Measurements from ENCODE around the gene ARPC5L. TPM values are rescaled to one million over a fixed set of nuclear protein-coding genes. Genes with fewer than 3 reads are reported as not detected.
"Not testable (repeated sequence)": the region's sequence is repeated elsewhere in the genome, so short reads cannot be mapped to it uniquely, and the experiment has no call there.

The ARPC5L gene
- total RNA-seq, 1 donor from 2014 or later = 36.6 TPM

DNA sequence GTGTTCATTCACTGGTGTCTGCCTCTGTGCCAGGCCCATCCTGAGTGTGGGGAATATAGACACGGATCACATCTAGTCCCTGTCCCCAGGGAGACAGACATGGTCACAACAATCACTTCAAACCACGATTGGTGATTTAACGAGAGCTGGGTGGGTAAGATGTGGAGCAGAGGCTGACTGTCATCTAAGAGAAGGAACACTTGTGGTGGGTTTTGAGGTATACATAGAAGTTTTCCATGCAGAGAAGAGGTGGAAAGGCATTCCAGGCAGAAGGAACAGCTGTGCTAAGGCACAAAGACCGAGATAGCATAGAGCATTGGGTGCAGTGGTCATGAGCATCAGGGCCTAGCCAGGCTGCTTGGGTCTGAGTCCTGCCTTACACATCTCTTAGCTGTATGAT, 31.3 kb upstream of the ARPC5L start:
- Mint-ChIP-seq H3K9me3 (ENCODE audit: low read depth) (peaks cover 4% of the 10 kb centered on the region), H3K36me3 (ENCODE audit: insufficient read depth) (no peaks in the 10 kb centered on the region), H3K27me3 (no peaks in the 10 kb centered on the region), H3K27ac (no peak overlapping the region), H3K4me3 (ENCODE audit: low read depth) (no peak overlapping the region), H3K4me1 (ENCODE audit: low read depth) (no peaks in the 10 kb centered on the region)
- TF ChIP-seq, protein P1, sequence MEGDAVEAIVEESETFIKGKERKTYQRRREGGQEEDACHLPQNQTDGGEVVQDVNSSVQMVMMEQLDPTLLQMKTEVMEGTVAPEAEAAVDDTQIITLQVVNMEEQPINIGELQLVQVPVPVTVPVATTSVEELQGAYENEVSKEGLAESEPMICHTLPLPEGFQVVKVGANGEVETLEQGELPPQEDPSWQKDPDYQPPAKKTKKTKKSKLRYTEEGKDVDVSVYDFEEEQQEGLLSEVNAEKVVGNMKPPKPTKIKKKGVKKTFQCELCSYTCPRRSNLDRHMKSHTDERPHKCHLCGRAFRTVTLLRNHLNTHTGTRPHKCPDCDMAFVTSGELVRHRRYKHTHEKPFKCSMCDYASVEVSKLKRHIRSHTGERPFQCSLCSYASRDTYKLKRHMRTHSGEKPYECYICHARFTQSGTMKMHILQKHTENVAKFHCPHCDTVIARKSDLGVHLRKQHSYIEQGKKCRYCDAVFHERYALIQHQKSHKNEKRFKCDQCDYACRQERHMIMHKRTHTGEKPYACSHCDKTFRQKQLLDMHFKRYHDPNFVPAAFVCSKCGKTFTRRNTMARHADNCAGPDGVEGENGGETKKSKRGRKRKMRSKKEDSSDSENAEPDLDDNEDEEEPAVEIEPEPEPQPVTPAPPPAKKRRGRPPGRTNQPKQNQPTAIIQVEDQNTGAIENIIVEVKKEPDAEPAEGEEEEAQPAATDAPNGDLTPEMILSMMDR (IDR thresholded peaks at IDR 0.05; ENCODE audit: unreplicated experiment) = no peak
- no peak for DNase-seq (ENCODE audit: low spot score, unreplicated experiment)

DNA sequence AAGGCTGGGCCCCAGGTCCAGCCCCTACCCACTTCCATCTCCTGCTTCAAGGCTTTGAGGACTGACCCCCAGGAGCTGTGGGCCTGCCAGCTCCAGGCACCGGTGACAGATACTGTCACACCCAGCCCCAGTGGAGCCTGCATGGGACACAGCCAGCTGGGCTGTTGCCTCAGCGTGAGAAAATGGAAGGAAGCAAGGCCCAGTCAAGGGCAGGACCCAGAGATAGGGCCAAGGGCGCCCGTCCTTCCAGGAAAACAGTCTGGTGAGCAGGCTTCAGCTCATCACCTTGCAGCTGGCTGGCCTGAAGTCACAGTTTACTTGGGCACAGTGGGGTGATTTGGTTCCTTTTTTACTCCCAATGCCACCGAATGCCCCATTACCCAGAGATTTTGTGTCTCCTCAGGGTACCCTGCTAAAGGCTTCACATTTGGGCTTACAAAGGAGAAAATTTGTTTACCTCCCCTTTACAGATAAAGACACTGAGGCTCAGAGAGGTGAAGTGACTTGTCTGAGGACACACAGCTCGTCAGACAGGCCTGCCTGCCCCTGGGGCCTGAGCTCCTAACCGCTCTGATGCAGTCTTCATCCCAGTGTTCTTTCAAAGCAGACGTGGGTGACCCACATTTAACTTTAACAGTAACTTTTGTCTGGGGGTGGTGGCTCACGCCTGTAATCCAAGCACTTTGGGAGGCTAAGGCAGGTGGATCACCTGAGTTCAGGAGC, 30.1 kb upstream of the ARPC5L start:
- H3K4me3 Mint-ChIP-seq (ENCODE audit: low read depth) = no peak overlapping the region
- H3K36me3 Mint-ChIP-seq (ENCODE audit: insufficient read depth) = no peaks in the 10 kb centered on the region
- no peak for DNase-seq (ENCODE audit: low spot score, unreplicated experiment)
- H3K27me3 Mint-ChIP-seq = no peaks in the 10 kb centered on the region
- H3K4me1 Mint-ChIP-seq (ENCODE audit: low read depth) = no peaks in the 10 kb centered on the region
- H3K9me3 Mint-ChIP-seq (ENCODE audit: low read depth) = no peaks in the 10 kb centered on the region
- H3K27ac Mint-ChIP-seq = no peak overlapping the region
- TF ChIP-seq, protein P1 (IDR thresholded peaks at IDR 0.05; ENCODE audit: unreplicated experiment) = no peak

DNA sequence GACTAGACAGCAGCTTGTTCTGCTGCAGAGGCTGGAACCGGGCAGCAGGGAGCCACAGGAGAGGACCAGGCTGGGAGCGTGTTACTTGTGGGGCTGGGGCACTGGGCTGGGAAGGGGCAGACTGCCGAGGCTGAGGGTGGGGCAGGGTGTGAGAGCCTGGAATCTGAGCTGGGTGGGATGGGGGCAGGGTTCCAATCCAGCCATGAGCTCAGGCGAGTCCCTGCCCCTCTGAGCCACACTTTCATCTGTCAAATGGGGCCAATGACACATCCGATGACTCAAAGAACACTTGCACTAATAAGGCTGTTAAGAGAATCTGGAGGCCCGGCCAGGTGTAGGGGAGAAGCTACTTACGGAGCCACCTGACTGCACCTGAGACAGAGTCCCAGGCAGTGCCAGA, 27.3 kb upstream of the ARPC5L start:
- no peaks in the 10 kb centered on the region for H3K36me3 Mint-ChIP-seq (ENCODE audit: insufficient read depth)
- no peak overlapping the region for H3K27ac Mint-ChIP-seq
- H3K9me3 Mint-ChIP-seq (ENCODE audit: low read depth) = no peaks in the 10 kb centered on the region
- TF ChIP-seq, protein P1 (IDR thresholded peaks at IDR 0.05; ENCODE audit: unreplicated experiment) = no peak
- no peak for DNase-seq (ENCODE audit: low spot score, unreplicated experiment)
- H3K27me3 Mint-ChIP-seq = no peaks in the 10 kb centered on the region
- H3K4me3 Mint-ChIP-seq (ENCODE audit: low read depth) = no peak overlapping the region
- peaks cover 2% of the 10 kb centered on the region for H3K4me1 Mint-ChIP-seq (ENCODE audit: low read depth)

DNA sequence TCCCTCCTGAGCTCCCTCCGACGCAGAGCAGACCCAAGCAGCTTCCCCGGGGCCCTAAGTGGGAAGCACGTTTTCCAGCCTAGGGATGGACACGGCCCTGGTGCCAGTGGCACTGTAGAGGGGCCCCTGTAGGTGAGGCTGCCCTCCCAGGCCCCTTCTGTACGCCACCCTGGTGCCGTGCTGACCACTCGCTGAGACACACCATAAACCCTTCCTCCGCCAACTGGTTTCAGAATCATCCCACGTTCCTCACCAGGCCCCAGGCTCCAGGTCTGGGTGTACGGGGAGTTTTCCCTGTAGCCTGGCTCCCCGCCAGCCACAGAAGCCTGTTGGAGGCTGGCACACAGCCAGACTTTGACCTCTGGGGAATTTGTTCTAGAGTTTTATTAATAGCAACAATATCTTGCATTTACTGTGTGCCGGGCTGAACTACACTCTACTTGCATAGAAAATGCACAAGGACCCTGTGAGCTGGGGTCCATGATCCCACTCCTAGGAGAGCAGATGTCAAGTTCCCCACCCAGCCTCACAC, 26.8 kb upstream of the ARPC5L start:
- DNase-seq (ENCODE audit: low spot score, unreplicated experiment) = no peak
- peaks cover 2% of the 10 kb centered on the region for H3K4me1 Mint-ChIP-seq (ENCODE audit: low read depth)
- no peaks in the 10 kb centered on the region for H3K9me3 Mint-ChIP-seq (ENCODE audit: low read depth)
- TF ChIP-seq, protein P1 (IDR thresholded peaks at IDR 0.05; ENCODE audit: unreplicated experiment) = no peak
- H3K36me3 Mint-ChIP-seq (ENCODE audit: insufficient read depth) = no peaks in the 10 kb centered on the region
- no peak overlapping the region for H3K27ac Mint-ChIP-seq
- no peak overlapping the region for H3K4me3 Mint-ChIP-seq (ENCODE audit: low read depth)
- H3K27me3 Mint-ChIP-seq = no peaks in the 10 kb centered on the region

DNA sequence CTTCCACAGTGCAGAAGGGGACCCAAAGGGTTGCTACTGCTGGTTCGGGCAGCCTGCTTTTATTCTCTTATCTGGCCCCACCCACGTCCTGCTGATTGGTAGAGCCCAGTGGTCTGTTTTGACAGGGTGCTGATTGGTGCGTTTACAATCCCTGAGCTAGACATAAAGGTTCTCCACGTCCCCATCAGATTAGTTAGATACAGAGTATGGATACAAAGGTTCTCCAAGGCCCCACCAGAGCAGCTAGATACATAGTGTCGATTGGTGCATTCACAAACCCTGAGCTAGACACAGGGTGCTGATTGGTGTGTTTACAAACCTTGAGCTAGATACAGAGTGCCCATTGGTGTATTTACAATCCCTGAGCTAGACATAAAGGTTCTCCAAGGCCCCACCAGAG, 23.8 kb upstream of the ARPC5L start:
- not testable (repeated sequence) for H3K9me3 Mint-ChIP-seq (ENCODE audit: low read depth); H3K4me1 Mint-ChIP-seq (ENCODE audit: low read depth); H3K27me3 Mint-ChIP-seq; H3K27ac Mint-ChIP-seq; H3K36me3 Mint-ChIP-seq (ENCODE audit: insufficient read depth); DNase-seq (ENCODE audit: low spot score, unreplicated experiment); H3K4me3 Mint-ChIP-seq (ENCODE audit: low read depth)

DNA sequence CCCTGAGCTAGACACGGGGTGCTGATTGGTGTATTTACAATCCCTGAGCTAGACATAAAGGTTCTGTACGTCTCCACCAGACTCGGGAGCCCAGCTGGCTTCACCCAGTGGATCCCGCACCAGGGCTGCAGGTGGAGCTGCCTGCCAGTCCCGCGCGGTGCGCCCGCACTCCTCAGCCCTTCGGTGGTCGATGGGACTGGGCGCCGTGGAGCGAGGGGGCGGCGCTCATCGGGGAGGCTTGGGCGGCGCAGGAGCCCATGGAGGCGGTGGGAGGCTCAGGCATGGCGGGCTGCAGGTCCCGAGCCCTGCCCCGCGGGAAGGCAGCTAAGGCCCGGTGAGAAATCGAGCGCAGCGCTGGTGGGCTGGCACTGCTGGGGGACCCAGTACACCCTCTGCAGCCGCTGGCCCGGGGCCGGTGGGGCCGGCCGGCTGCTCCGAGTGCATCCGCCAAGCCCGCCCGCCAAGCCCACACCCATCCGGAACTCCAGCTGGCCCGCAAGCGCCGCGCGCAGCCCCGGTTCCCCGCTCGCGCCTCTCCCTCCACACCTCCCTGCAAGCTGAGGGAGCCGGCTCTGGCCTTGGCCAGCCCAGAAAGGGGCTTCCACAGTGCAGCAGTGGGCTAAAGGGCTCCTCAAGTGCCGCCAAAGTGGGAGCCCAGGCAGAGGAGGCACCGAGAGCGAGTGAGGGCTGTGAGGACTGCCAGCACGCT, 23.2 kb upstream of the ARPC5L start:
- H3K36me3 Mint-ChIP-seq (ENCODE audit: insufficient read depth); H3K9me3 Mint-ChIP-seq (ENCODE audit: low read depth); H3K4me1 Mint-ChIP-seq (ENCODE audit: low read depth); DNase-seq (ENCODE audit: low spot score, unreplicated experiment); H3K27ac Mint-ChIP-seq; H3K4me3 Mint-ChIP-seq (ENCODE audit: low read depth); H3K27me3 Mint-ChIP-seq: not testable (repeated sequence)
